Measurements from ENCODE around the gene KLHDC1.

DNA sequence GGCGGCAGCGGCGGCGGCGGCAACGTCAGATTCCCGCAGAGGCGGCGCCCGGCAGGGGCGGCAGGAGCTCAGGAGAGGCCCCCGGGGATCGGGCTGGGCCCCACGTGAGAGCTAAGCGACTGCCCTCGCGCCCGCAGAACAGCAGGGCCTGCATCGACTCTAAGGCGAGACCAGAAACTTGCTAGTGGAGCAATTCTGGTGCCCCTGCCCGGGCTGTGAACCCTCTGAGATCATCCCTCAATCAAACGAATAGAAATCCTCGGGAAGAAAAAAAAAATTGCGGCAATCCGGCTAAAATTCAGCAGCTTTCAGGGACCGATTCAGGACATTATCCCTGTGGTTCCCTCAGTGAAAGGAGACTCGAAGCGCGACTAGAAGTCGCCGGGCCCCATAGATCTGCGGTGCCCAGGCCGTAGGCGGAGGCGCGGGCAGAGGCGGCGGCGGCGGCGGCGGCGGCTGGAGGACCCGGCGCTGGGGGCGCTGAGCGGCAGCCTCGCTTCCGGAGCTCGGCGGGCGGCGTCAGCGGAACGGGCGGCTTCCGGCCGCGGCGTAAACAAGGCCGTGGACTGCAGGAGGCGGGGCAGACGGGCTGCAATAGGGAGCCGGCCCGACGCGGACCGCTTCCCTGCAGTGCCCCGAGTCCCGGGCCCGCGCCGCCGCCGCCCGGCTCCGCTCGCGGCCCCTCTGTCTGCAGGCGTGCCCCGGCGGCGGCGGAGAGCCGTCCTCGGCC, 74.8 kb downstream of the KLHDC1 start, which contains the start of gene KLHDC2:
- TF ChIP-seq, protein P1, sequence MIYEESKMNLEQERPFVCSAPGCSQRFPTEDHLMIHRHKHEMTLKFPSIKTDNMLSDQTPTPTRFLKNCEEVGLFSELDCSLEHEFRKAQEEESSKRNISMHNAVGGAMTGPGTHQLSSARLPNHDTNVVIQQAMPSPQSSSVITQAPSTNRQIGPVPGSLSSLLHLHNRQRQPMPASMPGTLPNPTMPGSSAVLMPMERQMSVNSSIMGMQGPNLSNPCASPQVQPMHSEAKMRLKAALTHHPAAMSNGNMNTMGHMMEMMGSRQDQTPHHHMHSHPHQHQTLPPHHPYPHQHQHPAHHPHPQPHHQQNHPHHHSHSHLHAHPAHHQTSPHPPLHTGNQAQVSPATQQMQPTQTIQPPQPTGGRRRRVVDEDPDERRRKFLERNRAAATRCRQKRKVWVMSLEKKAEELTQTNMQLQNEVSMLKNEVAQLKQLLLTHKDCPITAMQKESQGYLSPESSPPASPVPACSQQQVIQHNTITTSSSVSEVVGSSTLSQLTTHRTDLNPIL (CRISPR knock-in tag; IDR thresholded peaks at IDR 0.05; ENCODE audit: low read depth) = no peak
- TF ChIP-seq BACH2 (CRISPR knock-in tag; IDR thresholded peaks at IDR 0.05; ENCODE audit: borderline replicate concordance) = no peak
- TF ChIP-seq ZNF8 (CRISPR knock-in tag; IDR thresholded peaks at IDR 0.05) = no peak
- TF ChIP-seq ESRRG (CRISPR knock-in tag; IDR thresholded peaks at IDR 0.05) = no peak
